ENCODE results near the gene MRAP. TPM values are rescaled to one million over a fixed set of nuclear protein-coding genes. Genes with fewer than 3 reads are reported as not detected.

The MRAP gene
- total RNA-seq, 1 experiment from 2014 or later, result not detected

- no peak for DNase-seq (ENCODE audit: low read depth)
Observed at GRCh38 chr21:32348604-32349332, 50.1 kb downstream of the MRAP start.

- no peak for DNase-seq (ENCODE audit: low read depth)
Observed at GRCh38 chr21:32349333-32349944, 50.8 kb downstream of the MRAP start.

GRCh38 chr21:32350211-32350980 is 51.7 kb downstream of the MRAP start:
- DNase-seq (ENCODE audit: low read depth), result no peak

GRCh38 chr21:32350981-32351380 is 52.3 kb downstream of the MRAP start:
- DNase-seq (ENCODE audit: low read depth), result no peak

GRCh38 chr21:32351428-32351827 is 52.8 kb downstream of the MRAP start:
- no peak for DNase-seq (ENCODE audit: low read depth)

- no peak for DNase-seq (ENCODE audit: low read depth)
Observed at GRCh38 chr21:32352526-32352925, 53.9 kb downstream of the MRAP start.

GRCh38 chr21:32353002-32353711 is 54.5 kb downstream of the MRAP start:
- no peak for DNase-seq (ENCODE audit: low read depth)

- DNase-seq (ENCODE audit: low read depth), result no peak
Observed at GRCh38 chr21:32356874-32357395, 58.3 kb downstream of the MRAP start.

- DNase-seq (ENCODE audit: low read depth), result no peak
Observed at GRCh38 chr21:32359719-32360260, 61.1 kb downstream of the MRAP start.

GRCh38 chr21:32360401-32360975 is 61.8 kb downstream of the MRAP start:
- DNase-seq (ENCODE audit: low read depth), result no peak

Other genes with a start within 250 kb of the MRAP start
- gene MIS18A, start 19.8 kb upstream of the MRAP start, total RNA-seq (2014; rRNA removed; shearing (Covaris generic)), result 21.8 and 35.2 TPM in 2 replicates
- 8.9 and 18.1 TPM in 2 replicates for gene URB1, start 94.2 kb downstream of the MRAP start, total RNA-seq (2014; rRNA removed; shearing (Covaris generic))
- gene EVA1C, start 113.9 kb downstream of the MRAP start, total RNA-seq (2014; rRNA removed; shearing (Covaris generic)), result 8.1 and 10.4 TPM in 2 replicates